Liver (tissue), 9 donors: ENCODE data around the gene RRAS2. TPM values are rescaled to one million over a fixed set of nuclear protein-coding genes. Genes with fewer than 3 reads are reported as not detected.

Experiments used
- DNase-seq: peaks from one replicate; pipeline ENCODE4 v3.0.0-alpha.2; 2017; ENCODE audit warnings: low spot score
- H3K27ac ChIP-seq, 2 donors: one replicate each; pipeline ENCODE4 v1.7.0; 2013; ENCODE audit warnings: inconsistent platforms in 2 of 2, low read length in 2 of 2, control low read depth in 1 of 2, low read depth in 1 of 2, mild to moderate bottlenecking in 1 of 2
- H3K27me3 ChIP-seq, 4 donors: one replicate each; pipeline versions ENCODE4 v1.6.1 to v1.7.0; 2013; ENCODE audit warnings: low read length in 3 of 4, inconsistent platforms in 1 of 4, mild to moderate bottlenecking in 1 of 4, moderate library complexity in 1 of 4; ENCODE audit not compliant: control insufficient read depth in 4 of 4, insufficient read depth in 4 of 4
- H3K36me3 ChIP-seq, 4 donors: one replicate each; pipeline versions ENCODE4 v1.6.1 to v1.7.0; 2013; ENCODE audit warnings: low read length in 3 of 4, mild to moderate bottlenecking in 3 of 4, low read depth in 1 of 4, moderate library complexity in 1 of 4; ENCODE audit not compliant: control insufficient read depth in 4 of 4, insufficient read depth in 3 of 4
- H3K4me1 ChIP-seq, 4 donors: one replicate each; pipeline versions ENCODE4 v1.6.1 to v1.7.0; 2013; ENCODE audit warnings: low read length in 3 of 4, mild to moderate bottlenecking in 3 of 4, moderate library complexity in 1 of 4; ENCODE audit not compliant: control insufficient read depth in 4 of 4, insufficient read depth in 4 of 4
- H3K4me3 ChIP-seq, 3 donors: one replicate each; pipeline versions ENCODE4 v1.6.1 to v1.7.0; 2013; ENCODE audit warnings: low read length in 3 of 3, control low read depth in 1 of 3, low read depth in 1 of 3, mild to moderate bottlenecking in 1 of 3
- H3K9ac ChIP-seq, 2 donors: one replicate each; pipeline ENCODE4 v1.7.0; 2013; ENCODE audit warnings: low read length in 2 of 2, mild to moderate bottlenecking in 2 of 2, moderate library complexity in 2 of 2, control low read depth in 1 of 2, low read depth in 1 of 2
- H3K9me3 ChIP-seq, 4 donors: one replicate each; pipeline versions ENCODE4 v1.6.1 to v1.7.0; 2013; ENCODE audit warnings: low read length in 3 of 4; ENCODE audit not compliant: control insufficient read depth in 4 of 4
- EGR1 ChIP-seq, 2 donors: IDR thresholded peaks; 2 replicates each; pipeline ENCODE4 v1.6.1; 2016 to 2018; ENCODE audit warnings: antibody characterized with exemption in 2 of 2, low read depth in 2 of 2
- FOXA1 ChIP-seq: IDR thresholded peaks from 2 replicates; pipeline ENCODE4 v1.6.1; 2016; ENCODE audit warnings: antibody characterized with exemption
- FOXA2 ChIP-seq: IDR thresholded peaks from 2 replicates; pipeline ENCODE4 v1.6.1; 2016; ENCODE audit warnings: antibody characterized with exemption
- HNF4A ChIP-seq, 2 donors: conservative IDR thresholded peaks; 2 replicates each; pipeline ENCODE4 v1.6.1; 2016; ENCODE audit warnings: antibody characterized with exemption in 2 of 2, mild to moderate bottlenecking in 2 of 2
- NR2F2 ChIP-seq: IDR thresholded peaks from 2 replicates; pipeline ENCODE4 v1.6.1; 2016; ENCODE audit warnings: antibody characterized with exemption
- RXRA ChIP-seq, 2 donors: IDR thresholded peaks; 2 replicates each; pipeline ENCODE4 v1.6.1; 2017 to 2018; ENCODE audit warnings: antibody characterized with exemption in 2 of 2, mild to moderate bottlenecking in 1 of 2
- SP1 ChIP-seq: IDR thresholded peaks from 2 replicates; pipeline ENCODE4 v1.6.1; 2018; ENCODE audit warnings: antibody characterized with exemption, mild to moderate bottlenecking
- TAF1 ChIP-seq: conservative IDR thresholded peaks from 2 replicates; pipeline ENCODE4 v1.6.1; 2016; ENCODE audit warnings: antibody characterized with exemption, mild to moderate bottlenecking
- YY1 ChIP-seq: IDR thresholded peaks from 2 replicates; pipeline ENCODE4 v1.6.1; 2016; ENCODE audit warnings: antibody characterized with exemption, mild to moderate bottlenecking
- WGBS: extraction: QIAGEN DNeasy Blood & Tissue Kit; methylation state at CpG from one replicate; pipeline ENCODE4 v1.1.7; 2013; 5-methylcytosine and 5-hydroxymethylcytosine counted together
- polyA plus RNA-seq, 2 donors: library from polyadenylated mRNA; stranded (reverse) in 1 of 2; unstranded in 1 of 2; fragments of 200-250 nt in 1 of 2; fragments of >200 nt in 1 of 2; fragmentation: Nextera tagmentation in 1 of 2; extraction: Ambion mirVana in 1 of 2; gene quantifications; one replicate each; pipeline versions ENCODE4 v1.2.1 to v1.2.3, GENCODE V29; 2013 to 2015
- total RNA-seq, 2 donors: library from RNA; depleted of rRNA; stranded (reverse); fragments of >200 nt; gene quantifications; one replicate each; pipeline ENCODE4 v1.2.3, GENCODE V29; 2014
- TF ChIP-seq, protein P1 (sequence below): IDR thresholded peaks from 2 replicates; pipeline ENCODE4 v1.6.1; 2016; ENCODE audit warnings: antibody characterized with exemption
- TF ChIP-seq, protein P2 (sequence below): fragments of 150-350 bp; IDR thresholded peaks from 2 replicates; pipeline ENCODE4 v1.5.1; 2017; ENCODE audit warnings: improper control_type of control experiment, low read depth, low read length; ENCODE audit not compliant: missing input control
- TF ChIP-seq, protein P3 (sequence below): IDR thresholded peaks from 2 replicates; pipeline ENCODE4 v1.6.1; 2016; ENCODE audit warnings: antibody characterized with exemption, mild to moderate bottlenecking
- TF ChIP-seq, protein P4 (sequence below): IDR thresholded peaks from 2 replicates; pipeline ENCODE4 v1.6.1; 2016; ENCODE audit warnings: antibody characterized with exemption
- TF ChIP-seq, protein P5 (sequence below): IDR thresholded peaks from 2 replicates; pipeline ENCODE4 v1.6.1; 2016; ENCODE audit warnings: antibody characterized with exemption
- donor health status: healthy.
- donor health status: healthy.
- donor health status: healthy.
- donor health status: healthy.
- donor health status: healthy.

Gene RRAS2
- total and polyA plus RNA-seq, 4 donors: 11.2 to 23.8 (median 17.5) TPM

DNA sequence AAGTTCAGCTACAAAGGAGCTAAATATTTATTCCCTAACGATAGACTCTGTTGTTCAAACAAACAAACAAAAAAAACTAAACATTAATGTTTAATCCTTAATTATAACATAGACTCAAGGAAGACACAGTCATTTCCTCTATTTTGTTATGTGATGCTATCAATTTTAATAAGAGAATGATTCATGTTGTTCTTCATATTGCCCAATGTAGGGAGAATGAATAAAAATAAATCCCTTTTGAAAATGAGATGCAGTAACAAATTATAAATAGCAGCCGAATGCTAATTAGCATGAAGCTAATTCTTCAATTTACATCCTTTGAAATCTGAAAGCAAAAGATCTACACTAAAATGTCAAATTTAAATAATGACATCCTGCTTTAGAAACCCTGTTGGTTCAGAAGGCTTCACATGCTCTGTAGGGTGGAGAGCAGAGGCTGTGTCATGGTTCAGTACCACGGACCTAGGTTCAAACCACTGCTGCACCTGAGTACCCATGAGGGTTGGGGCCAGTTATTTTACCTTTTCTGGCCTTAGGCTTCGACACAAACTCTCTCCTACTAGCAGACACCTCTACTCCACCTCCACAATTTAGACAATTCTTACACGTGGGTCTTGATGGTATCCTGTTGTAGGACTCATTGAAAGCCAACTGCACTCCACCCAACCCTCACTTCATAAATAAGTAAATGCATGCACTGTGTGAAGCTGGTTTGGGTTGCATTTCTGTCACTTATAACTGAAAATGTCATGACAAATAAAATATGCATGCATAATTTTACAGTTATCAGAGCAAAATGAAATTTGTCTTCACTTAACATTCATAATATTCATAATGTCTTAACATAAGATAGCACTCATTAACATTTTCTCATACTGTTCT lies 89.0 kb downstream of the RRAS2 start:
- TF ChIP-seq HNF4A (conservative IDR thresholded peaks at IDR 0.05) (no peak), RXRA (IDR thresholded peaks at IDR 0.05) (no peak), YY1 (no peak), SP1 (no peak), FOXA2 (no peak), NR2F2 (no peak)
- TF ChIP-seq, protein P1, sequence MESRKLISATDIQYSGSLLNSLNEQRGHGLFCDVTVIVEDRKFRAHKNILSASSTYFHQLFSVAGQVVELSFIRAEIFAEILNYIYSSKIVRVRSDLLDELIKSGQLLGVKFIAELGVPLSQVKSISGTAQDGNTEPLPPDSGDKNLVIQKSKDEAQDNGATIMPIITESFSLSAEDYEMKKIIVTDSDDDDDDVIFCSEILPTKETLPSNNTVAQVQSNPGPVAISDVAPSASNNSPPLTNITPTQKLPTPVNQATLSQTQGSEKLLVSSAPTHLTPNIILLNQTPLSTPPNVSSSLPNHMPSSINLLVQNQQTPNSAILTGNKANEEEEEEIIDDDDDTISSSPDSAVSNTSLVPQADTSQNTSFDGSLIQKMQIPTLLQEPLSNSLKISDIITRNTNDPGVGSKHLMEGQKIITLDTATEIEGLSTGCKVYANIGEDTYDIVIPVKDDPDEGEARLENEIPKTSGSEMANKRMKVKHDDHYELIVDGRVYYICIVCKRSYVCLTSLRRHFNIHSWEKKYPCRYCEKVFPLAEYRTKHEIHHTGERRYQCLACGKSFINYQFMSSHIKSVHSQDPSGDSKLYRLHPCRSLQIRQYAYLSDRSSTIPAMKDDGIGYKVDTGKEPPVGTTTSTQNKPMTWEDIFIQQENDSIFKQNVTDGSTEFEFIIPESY: no peak
- TF ChIP-seq, protein P2, sequence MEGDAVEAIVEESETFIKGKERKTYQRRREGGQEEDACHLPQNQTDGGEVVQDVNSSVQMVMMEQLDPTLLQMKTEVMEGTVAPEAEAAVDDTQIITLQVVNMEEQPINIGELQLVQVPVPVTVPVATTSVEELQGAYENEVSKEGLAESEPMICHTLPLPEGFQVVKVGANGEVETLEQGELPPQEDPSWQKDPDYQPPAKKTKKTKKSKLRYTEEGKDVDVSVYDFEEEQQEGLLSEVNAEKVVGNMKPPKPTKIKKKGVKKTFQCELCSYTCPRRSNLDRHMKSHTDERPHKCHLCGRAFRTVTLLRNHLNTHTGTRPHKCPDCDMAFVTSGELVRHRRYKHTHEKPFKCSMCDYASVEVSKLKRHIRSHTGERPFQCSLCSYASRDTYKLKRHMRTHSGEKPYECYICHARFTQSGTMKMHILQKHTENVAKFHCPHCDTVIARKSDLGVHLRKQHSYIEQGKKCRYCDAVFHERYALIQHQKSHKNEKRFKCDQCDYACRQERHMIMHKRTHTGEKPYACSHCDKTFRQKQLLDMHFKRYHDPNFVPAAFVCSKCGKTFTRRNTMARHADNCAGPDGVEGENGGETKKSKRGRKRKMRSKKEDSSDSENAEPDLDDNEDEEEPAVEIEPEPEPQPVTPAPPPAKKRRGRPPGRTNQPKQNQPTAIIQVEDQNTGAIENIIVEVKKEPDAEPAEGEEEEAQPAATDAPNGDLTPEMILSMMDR: no peak
- 86% methylated on average over 5 of the region's 5 CpGs for WGBS
- Histone ChIP-seq H3K27ac (no peak overlapping the region), H3K27me3 (no peaks in the 10 kb centered on the region), H3K4me3 (no peak overlapping the region), H3K4me1 (no peaks in the 10 kb centered on the region), H3K9me3 (no peaks in the 10 kb centered on the region), H3K36me3 (no peaks in the 10 kb centered on the region), H3K9ac (no peak overlapping the region)
- DNase-seq: no peak

DNA sequence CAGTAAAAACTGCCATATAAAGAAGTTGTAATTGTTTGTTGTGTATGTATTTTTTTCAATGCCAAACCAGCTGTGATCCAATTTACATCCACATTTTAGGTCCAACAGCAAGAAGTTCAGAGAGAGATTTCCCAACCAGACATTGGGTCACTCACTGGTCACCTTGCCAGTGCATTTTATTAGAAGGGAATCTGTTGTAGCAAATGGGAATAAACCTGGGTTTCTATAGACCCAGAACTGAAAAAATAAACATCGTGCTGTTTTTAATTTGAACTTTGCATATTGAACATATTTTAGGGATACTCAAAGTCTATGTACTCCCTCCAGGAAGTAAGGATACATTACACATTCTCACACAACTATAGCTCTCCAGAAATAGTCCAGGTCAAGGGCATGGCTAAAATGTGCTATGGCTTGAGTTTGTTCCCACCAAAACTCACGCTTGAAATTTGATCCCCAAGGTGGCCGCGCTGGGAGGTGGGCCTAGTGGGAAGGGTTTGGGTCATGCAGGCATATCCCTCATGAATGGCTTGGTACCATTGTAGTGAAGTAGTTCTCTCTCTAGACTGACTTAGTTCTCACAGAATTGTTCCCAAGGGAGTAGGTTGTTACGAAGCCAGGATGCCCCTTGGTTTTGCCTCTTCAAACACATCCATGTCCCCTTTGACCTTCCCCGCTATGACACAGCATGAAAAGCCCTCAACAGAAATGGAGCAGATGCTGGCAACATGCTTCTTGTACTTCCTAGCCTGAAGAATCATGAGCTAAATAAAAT lies 90.9 kb downstream of the RRAS2 start:
- WGBS: 96% methylated on average over 6 of the region's 6 CpGs

More for the DNA sequence above, 90.9 kb downstream of the RRAS2 start:
- Histone ChIP-seq H3K4me1 (no peaks in the 10 kb centered on the region), H3K36me3 (no peaks in the 10 kb centered on the region), H3K4me3 (no peak overlapping the region), H3K9ac (no peak overlapping the region), H3K27me3 (no peaks in the 10 kb centered on the region), H3K27ac (no peak overlapping the region), H3K9me3 (no peaks in the 10 kb centered on the region)
- no peak for DNase-seq
- TF ChIP-seq, protein P3, sequence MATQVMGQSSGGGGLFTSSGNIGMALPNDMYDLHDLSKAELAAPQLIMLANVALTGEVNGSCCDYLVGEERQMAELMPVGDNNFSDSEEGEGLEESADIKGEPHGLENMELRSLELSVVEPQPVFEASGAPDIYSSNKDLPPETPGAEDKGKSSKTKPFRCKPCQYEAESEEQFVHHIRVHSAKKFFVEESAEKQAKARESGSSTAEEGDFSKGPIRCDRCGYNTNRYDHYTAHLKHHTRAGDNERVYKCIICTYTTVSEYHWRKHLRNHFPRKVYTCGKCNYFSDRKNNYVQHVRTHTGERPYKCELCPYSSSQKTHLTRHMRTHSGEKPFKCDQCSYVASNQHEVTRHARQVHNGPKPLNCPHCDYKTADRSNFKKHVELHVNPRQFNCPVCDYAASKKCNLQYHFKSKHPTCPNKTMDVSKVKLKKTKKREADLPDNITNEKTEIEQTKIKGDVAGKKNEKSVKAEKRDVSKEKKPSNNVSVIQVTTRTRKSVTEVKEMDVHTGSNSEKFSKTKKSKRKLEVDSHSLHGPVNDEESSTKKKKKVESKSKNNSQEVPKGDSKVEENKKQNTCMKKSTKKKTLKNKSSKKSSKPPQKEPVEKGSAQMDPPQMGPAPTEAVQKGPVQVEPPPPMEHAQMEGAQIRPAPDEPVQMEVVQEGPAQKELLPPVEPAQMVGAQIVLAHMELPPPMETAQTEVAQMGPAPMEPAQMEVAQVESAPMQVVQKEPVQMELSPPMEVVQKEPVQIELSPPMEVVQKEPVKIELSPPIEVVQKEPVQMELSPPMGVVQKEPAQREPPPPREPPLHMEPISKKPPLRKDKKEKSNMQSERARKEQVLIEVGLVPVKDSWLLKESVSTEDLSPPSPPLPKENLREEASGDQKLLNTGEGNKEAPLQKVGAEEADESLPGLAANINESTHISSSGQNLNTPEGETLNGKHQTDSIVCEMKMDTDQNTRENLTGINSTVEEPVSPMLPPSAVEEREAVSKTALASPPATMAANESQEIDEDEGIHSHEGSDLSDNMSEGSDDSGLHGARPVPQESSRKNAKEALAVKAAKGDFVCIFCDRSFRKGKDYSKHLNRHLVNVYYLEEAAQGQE: no peak
- TF ChIP-seq FOXA1 (no peak), TAF1 (no peak), YY1 (no peak), EGR1 (IDR thresholded peaks at IDR 0.05; ENCODE audit: low read depth in 2 of 2) (no peak), RXRA (IDR thresholded peaks at IDR 0.05) (no peak), NR2F2 (no peak)
- TF ChIP-seq, protein P4, sequence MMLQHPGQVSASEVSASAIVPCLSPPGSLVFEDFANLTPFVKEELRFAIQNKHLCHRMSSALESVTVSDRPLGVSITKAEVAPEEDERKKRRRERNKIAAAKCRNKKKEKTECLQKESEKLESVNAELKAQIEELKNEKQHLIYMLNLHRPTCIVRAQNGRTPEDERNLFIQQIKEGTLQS: no peak
- TF ChIP-seq, protein P5, sequence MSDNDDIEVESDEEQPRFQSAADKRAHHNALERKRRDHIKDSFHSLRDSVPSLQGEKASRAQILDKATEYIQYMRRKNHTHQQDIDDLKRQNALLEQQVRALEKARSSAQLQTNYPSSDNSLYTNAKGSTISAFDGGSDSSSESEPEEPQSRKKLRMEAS: no peak
- TF ChIP-seq, protein P2: no peak
